TTC549 (cell line): ENCODE results near the gene COPZ1.
A peak's percentile ranks its signal among the peaks of the same experiment; 100 is the strongest.
"Not testable (repeated sequence)": the region's sequence is repeated elsewhere in the genome, so short reads cannot be mapped to it uniquely, and the experiment has no call there.

Experiments
- FAIRE-seq: peaks from 2 replicates; lab custom pipeline; 2012; peaks lifted over from hg19 to GRCh38; lab: Jason Lieb, UNC

The COPZ1 gene, protein sequence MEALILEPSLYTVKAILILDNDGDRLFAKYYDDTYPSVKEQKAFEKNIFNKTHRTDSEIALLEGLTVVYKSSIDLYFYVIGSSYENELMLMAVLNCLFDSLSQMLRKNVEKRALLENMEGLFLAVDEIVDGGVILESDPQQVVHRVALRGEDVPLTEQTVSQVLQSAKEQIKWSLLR

DNA sequence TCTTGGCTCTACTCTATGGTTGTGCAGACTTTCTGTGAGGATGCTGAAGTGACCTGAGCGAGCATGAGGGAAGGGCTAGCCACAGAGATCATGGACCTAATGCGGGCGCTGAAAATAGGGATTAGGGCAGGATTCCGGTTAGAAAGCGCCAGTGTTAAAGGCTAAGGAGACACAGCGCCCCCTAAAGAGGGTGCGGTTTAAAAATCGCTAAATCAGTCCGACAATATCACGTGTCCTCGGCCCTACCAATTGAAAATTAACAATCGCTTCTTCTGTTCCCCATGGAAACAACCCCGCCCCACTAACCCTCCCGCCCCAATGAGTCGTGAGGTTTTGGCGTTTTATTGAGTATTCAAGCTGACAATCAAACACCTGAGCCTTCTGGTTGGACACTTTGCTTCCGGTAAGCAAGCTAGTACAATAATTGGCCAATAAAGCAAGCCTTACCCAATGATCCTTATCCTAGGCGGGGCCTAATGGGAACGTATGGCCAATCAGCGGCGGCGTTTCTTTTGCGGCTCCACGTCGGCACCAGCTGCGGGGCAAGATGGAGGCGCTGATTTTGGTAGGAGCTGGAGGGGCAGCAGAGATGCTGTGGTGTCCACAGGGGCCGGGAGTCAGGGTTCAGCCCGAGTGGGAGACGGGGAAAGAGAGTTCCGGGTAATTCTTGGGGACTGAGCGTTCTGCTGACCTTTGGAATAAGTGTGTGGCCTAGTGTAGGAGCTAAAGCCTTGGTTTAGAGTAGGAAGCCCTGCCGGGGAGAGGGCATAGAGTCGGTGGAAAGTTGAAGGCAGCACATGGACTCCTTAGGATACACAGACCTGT is at the start of gene COPZ1:
Gene COPZ1 (plus strand): TSS at position 515 of the 825 bp plus-strand sequence. CDS start 33 bp downstream, at position 548.
- peak; percentile 95 for FAIRE-seq

DNA sequence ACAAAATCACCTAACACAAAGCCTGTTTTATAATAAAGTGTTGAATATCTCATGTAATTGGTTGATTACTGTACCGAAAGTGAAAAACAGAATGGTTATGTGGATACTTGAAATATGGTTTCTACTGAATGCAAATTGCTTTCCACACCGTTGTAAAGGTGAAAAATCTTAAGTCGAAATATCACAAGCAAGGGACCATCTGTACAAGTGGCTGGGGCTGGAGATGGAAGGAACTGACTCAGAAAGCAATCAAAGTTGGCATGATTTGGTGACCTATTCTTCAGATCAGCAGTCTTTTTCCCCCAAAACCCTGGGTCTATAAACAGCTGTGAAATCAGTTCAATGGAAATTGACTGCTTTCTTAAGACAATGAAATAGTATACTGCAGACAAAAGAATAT is 48.6 kb upstream of the COPZ1 start:
- no peak for FAIRE-seq

DNA sequence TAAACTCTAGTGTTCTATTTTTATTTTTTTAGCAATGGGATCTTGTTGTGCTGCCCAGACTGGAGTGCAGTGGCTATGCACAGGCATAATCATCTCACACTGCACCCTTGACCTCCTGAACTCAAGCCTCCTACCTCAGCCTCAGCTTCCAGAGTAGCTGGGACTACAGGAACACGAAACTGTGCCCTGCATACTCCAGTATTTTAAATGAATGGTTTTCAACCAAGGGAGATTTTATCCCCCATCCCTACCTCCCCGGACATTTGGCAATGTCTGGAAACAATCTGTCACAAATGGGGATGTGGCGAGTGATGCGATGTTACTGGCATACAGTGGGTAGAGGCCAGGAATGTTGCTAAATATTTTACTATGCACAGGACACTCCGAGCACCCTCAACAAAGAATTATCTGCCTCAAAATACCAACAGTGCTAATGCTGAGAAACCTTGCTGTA is 47.1 kb upstream of the COPZ1 start:
- no peak for FAIRE-seq

DNA sequence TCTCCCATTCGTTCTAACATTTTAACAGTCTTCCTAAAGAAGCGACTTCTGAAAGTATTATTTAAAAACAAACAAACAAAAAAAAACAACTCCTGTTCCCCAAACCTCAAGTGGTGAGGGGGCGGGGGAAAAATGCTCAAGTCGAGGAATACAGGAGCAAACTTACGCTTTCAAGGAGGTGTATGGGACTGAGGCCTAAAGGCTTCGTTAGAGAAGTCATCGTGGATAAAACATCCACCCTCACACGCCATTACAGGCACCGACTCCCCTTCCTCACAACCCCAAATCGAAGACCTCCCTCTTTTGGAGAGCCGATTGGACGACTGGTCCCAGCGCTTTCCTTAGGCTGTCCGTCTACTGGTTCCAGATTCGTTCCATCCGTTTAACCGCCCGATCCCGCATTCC is 45.7 kb upstream of the COPZ1 start:
- FAIRE-seq, result no peak

DNA sequence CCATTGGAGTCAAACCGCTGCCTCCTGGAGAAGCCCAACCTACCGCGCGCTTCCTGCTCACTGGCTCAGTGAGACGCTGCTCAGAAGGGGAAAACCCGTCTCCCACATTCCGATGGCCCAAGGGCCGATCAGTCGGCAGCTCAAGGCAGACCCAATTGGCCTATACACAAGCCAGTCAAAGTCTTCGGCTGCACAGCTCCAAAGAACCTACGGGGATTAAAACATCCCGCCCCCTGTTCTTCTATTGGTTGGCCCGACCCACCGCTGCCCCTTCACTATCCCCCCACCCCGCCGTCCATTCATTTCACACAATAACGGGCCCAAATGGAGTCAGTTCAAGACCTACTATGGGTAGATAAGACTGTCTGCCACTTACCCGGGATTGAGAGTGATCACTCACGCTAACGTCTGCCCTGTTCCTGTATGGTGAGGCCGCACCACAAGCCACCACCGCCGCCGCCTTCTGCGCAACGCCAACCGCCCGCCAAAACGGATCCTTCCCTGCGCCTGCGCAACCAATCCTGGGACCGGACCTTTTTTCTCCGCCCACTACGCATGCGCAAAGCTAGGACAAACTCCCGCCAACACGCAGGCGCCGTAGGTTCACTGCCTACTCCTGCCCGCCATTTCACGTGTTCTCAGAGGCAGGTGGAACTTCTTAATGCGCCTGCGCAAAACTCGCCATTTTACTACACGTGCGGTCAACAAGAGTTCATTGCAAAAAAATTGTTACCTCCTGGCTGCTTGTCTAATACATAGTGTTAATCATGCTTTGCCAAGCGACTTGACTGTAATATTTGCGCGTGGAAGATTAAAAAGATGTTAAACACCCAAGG is 45.1 kb upstream of the COPZ1 start, which contains the start of gene CBX5:
Gene CBX5 (minus strand): TSS at position 491 of the 836 bp plus-strand sequence. CDS start 22,472 bp downstream, outside the sequence.
- peak; percentile 31 for FAIRE-seq

DNA sequence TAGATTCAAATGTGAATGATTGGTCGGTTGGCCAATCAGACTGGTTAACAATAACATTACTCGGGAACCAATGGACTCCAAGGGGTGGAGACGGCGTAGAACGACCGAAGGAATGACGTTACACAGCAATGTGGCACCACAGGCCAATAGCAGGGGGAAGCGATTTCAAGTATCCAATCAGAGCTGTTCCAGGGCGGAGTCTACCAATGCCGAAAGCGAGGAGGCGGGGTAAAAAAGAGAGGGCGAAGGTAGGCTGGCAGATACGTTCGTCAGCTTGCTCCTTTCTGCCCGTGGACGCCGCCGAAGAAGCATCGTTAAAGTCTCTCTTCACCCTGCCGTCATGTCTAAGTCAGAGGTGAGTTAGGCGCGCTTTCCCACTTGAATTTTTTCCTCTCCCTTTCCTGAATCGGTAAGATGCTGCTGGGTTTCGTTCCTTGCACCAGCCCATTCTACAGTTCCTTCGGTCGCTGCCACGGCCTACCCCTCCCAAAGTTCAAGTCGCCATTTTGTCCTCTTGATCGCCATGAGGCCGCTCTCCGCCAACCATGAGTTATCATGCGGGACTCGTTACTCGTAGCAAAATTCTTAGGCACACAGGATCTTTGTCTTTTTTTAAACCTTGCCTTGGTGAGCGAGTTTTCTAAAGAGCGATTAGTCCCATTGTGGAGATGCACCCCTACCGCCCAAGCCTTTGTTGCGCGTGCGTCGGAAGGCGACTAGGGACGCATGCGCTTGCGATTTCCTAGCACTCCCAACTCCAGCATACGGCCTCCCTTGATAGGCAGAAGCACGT is 44.3 kb upstream of the COPZ1 start, which contains the start of gene HNRNPA1:
Gene HNRNPA1 (plus strand): TSS at position 259 of the 793 bp plus-strand sequence. CDS start 82 bp downstream, at position 341.
- FAIRE-seq, result peak; percentile 92

DNA sequence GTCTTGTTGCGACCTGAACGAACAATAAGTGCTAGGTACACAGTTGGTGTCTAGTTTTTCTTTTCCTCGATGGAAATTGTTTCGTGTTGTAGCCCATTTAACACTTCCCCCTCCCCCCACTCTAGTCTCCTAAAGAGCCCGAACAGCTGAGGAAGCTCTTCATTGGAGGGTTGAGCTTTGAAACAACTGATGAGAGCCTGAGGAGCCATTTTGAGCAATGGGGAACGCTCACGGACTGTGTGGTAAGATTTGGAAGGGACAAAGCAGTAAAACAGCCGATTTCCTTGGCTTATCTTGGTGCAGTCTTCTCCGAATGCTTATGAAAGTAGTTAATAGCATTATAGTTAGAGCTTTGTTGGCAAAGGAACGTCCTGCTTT is 43.7 kb upstream of the COPZ1 start:
- not testable (repeated sequence) for FAIRE-seq

DNA sequence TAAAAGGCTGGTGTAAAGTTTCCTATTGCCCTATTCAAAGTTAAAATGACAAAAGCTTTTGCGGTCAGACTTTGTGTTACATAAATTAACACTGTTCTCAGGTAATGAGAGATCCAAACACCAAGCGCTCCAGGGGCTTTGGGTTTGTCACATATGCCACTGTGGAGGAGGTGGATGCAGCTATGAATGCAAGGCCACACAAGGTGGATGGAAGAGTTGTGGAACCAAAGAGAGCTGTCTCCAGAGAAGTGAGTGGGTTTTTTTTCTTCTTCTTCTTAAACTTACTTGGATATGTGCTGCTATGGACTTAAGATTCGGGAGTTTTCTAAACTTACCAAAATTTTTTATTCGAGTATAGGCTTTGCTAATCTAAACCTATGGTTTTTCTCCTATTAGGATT is 43.2 kb upstream of the COPZ1 start:
- FAIRE-seq, result not testable (repeated sequence)

DNA sequence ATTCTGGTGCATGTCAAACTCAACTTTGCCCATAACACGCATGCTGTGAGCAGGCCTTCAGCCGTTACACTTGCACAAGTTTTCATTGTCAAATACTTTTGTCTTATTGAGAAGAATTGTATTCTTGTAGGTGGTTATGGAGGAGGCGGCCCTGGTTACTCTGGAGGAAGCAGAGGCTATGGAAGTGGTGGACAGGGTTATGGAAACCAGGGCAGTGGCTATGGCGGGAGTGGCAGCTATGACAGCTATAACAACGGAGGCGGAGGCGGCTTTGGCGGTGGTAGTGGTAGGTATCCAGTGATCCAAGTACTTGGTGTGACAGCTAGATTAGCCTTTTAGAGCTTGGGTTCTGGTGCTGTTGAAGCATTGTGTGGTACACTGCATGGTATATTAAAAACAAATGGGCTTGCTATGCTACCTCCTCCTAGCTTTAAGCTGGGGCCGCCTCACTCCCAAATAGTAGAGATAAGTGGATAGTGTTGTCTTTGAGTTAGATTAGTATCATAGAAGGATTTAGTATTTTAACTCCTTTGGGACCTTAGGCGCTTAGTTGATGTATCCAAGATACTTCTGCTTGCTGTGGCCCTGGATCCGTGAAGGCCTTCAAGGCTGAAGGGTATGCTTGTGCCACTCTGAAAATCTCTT is 41.9 kb upstream of the COPZ1 start:
- FAIRE-seq, result no peak

DNA sequence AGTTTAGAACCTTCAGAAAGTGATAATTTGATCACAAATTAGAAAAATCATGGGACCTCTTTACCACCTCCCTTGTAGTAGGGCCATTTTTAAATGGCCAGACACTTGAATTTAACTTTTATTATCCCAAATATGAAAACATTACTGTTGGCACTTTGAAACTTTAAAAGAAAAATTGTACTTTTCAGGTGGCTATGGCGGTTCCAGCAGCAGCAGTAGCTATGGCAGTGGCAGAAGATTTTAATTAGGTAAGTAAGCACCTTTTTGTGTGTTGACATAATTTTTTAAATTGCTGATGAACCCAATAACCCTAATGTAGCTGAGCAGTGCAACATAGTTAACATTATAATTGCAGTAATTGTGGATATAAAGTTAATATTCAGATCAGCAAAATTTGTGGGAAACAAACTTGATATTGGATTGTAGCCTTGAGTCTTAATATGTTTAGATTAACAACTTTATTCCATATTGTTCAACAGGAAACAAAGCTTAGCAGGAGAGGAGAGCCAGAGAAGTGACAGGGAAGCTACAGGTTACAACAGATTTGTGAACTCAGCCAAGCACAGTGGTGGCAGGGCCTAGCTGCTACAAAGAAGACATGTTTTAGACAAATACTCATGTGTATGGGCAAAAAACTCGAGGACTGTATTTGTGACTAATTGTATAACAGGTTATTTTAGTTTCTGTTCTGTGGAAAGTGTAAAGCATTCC is 40.7 kb upstream of the COPZ1 start:
- FAIRE-seq, result not testable (repeated sequence)

DNA sequence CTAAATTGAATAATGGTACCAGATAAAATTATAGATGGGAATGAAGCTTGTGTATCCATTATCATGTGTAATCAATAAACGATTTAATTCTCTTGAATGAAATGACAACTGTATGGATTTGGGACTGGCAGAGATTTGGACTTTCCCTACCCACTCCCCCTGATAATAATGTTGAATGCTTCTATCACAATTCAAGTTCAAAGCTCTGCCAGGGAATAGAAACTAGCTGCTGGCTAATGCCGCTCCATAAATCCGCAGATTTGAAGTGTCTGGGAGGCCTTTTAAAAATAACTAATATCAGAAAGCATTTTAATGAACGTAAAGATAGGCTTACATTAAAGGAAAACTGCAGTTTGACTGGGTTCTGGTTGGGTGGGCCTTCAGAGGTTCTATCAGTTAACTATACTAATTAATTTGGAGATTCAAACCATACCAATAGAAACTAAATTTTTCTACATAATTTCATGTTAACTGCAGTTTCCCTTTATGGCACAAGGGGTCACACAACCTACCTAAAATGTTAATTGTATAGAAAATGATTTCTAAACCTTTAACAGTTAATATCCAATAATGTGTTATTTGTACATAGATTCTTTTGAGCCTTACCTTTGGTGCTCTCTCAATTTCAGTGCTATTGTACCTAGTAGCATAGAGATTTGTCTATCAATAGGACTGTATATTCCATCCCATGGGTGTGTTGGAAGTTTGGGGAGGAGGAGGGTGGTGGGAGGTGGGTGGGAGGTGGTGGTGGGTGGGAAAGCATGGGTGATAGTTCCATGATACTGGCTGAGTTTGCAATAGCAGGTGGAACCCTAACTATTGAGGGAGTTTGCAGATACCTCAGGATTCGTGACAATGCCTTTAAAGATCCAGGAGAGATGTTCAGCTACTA is 39.5 kb upstream of the COPZ1 start:
- no peak for FAIRE-seq

DNA sequence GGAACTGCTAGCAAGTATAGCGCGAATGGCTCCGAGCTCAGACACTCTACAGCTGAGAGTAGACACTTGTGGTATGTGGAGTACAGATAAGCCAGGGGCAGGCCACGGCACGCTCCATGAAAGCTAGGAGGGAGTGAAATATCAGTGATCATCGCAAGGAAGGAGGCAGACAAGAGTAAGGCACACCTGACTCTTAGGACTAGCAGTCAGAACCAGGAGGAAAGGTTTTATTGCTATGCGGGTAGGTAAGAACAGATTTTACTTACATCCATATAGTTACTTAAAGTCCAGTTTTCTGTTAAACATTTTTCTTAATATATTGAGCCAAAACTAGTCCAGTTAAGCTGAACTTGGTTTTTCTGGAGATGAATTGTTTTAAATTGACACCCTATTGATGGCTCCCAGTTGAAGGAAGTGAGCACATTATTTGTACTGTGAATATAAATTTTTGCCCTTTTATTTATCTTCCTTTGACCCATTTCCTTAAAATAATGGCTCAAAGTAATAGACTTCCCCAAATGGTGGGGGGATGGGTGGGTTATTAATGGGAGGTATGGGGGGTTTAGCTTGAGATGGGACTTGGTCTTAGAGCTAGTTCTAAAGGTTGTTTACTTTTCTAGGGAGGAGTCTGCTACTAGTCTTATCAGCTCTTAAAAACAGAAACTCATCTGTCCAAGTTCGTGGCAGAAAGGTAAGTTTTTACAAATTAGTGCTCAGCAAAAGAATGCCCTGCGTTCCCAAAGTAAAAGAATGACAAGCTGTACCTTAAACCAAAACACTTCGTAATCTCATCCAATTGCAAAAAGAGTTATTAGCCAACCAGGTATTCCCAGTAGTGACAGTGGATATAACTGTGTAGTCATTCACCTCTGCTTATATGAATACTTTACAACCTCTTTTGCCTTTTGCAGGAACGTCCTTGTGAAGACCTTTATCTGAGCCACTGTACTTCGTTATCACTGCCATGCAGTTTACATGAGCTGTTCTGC is 38.6 kb upstream of the COPZ1 start:
- no peak for FAIRE-seq

DNA sequence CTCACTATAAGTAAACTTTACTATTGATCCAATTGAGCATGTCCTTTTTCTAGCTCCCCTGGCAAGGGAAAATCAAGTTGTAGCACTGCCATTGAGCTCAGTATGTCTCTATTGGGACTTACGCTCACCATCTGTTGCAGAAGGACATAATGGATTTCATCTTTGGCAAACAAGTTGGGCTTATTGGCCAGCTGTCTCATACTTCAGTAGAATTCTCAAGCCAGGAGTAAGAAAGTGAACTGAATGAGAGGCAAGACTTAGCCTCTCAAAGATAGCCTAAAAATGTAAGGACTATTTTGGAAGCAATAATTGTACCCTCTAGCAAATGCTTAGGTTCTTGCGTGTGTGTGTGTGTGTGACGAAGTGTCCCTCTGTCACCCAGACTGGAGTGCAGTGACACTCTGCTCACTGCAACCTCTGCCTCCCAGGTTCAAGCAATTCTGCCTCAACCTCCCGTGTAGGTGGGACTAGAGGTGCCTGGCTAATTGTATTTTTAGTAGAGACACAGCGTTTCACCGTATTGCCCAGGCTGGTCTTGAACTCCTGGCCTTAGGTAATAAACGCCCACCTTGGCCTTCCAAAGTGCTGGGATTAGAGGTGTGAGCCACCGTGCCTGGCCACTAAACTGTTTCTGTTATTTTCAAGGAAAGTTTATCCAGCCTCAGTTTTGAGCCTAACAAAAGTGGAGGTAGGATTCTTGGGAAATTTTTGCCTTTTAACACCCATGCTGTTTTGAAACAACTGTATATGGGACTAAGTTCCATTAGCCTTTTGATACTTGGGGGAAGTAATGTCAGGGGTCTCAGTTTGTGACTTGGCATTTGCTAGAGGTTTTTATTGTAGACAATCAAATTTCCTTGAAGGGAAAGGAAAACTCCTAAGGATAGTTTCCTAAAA is 37.4 kb upstream of the COPZ1 start:
- FAIRE-seq, result no peak

DNA sequence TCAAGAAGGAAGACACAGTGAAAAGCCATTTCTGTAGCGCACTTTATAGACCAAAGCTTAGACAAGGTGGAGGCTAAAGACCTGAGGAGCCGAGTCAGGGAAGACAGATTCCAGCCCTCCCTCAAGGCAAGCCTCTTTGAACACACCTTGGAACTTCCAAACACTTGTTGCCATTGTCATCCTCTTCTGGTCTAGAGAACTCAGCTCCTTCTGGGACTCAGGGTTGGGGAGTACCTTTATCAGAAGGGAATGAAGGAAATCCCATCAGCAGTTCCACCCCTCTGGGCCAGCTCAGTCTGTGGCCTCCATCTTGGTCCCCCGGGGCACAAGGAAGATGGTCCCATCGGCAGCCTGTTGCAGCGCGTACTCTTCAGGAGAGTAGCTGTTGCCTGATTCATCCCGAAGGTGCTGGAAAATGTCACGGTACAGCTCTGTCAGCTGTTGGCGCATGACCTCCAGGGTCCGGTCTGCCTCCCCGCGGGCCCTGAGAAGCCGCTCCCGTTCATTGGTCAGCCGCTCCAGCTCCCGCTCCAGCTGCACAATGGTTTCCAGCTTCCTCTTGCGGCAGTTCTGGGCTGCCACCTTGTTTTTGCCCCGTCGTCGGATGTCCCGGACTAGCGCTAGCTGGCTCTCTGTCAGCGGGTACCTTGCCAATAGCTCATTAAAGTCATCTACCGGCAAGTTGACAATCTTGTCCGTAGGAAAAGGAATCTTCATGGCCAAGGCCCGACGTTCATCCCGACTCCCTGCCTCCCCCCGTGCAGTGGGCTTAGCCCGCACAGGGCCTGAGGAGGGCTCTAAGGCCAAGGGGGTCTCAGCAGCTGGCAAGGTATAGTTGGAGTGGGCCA is 32.6 kb upstream of the COPZ1 start:
- no peak for FAIRE-seq

DNA sequence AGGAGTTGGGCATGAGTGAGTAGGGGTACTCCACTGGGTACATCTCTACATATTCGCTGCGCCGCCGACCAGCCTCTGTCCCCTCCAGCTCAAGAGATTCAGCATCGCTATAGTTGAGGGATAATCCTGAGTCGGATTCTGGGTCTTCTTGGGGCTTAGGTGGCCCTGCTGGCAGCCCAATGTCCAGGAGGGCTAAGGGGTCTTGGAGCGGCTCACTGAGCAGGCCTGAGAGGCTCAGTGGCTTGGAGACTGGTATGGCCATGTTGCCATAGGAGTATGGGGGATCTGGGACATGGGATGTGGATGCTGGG is 32.0 kb upstream of the COPZ1 start:
- no peak for FAIRE-seq

DNA sequence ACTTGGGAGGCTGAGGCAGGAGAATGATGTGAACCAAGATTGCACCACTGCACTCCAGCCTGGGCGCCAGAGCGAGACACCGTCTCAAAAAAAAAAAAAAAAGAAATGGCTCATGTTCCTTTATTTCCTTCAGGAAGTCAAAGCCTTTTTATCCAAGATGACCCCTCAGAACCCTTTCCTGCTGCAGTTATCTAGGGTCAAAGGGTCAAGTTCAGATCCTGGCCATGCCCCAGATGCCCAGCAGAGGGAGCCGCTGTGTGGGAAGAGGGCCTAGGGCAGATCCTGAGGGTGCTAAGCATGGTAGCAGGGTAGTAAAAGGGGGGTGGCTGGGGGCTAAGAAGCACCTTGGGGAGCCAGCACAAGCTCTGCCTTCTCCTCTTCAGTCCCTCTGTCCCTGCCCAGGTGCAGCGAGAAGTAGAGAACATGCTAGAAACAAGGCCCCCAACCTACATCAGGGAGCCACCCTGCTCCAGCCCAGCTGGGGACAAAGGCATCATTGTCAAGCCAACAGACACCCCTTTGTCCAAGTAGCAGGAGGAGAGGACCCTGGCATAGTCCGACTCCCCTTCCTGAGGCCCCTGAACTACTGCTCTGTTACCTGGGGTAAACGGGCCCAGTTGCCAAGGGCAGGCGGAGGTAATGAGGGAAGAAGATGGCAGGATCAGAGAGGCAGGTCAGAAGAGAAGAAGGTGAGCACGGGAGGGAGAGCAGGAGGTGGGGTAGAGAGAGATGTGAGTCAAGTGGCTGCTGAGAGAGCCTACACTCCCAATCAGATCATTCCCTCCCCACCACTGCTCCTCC is 30.6 kb upstream of the COPZ1 start:
- no peak for FAIRE-seq
